ENCODE data around the gene OR9K2.
"Not testable (repeated sequence)": the region's sequence is repeated elsewhere in the genome, so short reads cannot be mapped to it uniquely, and the experiment has no call there.

The OR9K2 gene

GRCh38 chr12:55126106-55126505, at the start of gene OR9K2:
Gene OR9K2 (plus strand): TSS chr12:55126406. CDS start chr12:55129835, 3,429 bp downstream.
- no peak for DNase-seq

- no peak for DNase-seq
These were observed 33.6 kb upstream of the OR9K2 start for GRCh38 chr12:55092579-55092978.

GRCh38 chr12:55112378-55112875, 13.8 kb upstream of the OR9K2 start:
- no peak for DNase-seq

GRCh38 chr12:55116152-55116551, 10.1 kb upstream of the OR9K2 start:
- DNase-seq = no peak

GRCh38 chr12:55132816-55133215, 6.6 kb downstream of the OR9K2 start:
- DNase-seq = no peak

GRCh38 chr12:55142669-55143565, 16.7 kb downstream of the OR9K2 start:
- peak; percentile 65 to 75 (median 66) for DNase-seq

- DNase-seq = no peak
These were observed 17.3 kb downstream of the OR9K2 start for GRCh38 chr12:55143566-55143870.

- DNase-seq = not testable (repeated sequence)
These were observed 40.9 kb downstream of the OR9K2 start for GRCh38 chr12:55167010-55167640.

GRCh38 chr12:55171445-55171844, 45.2 kb downstream of the OR9K2 start:
- no peak for DNase-seq

GRCh38 chr12:55171846-55172245, 45.6 kb downstream of the OR9K2 start:
- not testable (repeated sequence) for DNase-seq

- DNase-seq = no peak
These were observed 46.5 kb downstream of the OR9K2 start for GRCh38 chr12:55172686-55173085.

- no peak for DNase-seq
These were observed 47.2 kb downstream of the OR9K2 start for GRCh38 chr12:55173456-55173855.
